ENCODE results near the gene KCNJ14. TPM values are rescaled to one million over a fixed set of nuclear protein-coding genes. Genes with fewer than 3 reads are reported as not detected.

Gene KCNJ14
- total RNA-seq, 4 donors from 2014 or later: 0.56 to 2.2 (median 1.1) TPM

GRCh38 chr19:48499316-48500090 is 44.1 kb downstream of the KCNJ14 start:
- DNase-seq (ENCODE audit: low spot score) (no peak), ATAC-seq (ENCODE audit: low FRiP score) (no peak)
- TF ChIP-seq CTCF (IDR thresholded peaks at IDR 0.05): no peak

GRCh38 chr19:48500830-48501493 is 45.6 kb downstream of the KCNJ14 start:
- no peak for DNase-seq (ENCODE audit: low spot score)
- TF ChIP-seq CTCF (IDR thresholded peaks at IDR 0.05): no peak
- no peak for ATAC-seq (ENCODE audit: low FRiP score)

GRCh38 chr19:48501494-48502349 is 46.3 kb downstream of the KCNJ14 start:
- no peak for TF ChIP-seq CTCF (IDR thresholded peaks at IDR 0.05)
- ATAC-seq (ENCODE audit: low FRiP score) (peak; percentile 61), DNase-seq (ENCODE audit: low spot score) (peak; percentile 42)

GRCh38 chr19:48502350-48503018 is 47.1 kb downstream of the KCNJ14 start:
- no peak for TF ChIP-seq CTCF (IDR thresholded peaks at IDR 0.05)
- DNase-seq (ENCODE audit: low spot score): no peak
- ATAC-seq (ENCODE audit: low FRiP score): peak; percentile 19

- ATAC-seq (ENCODE audit: low FRiP score): no peak
- TF ChIP-seq CTCF (IDR thresholded peaks at IDR 0.05): no peak
- DNase-seq (ENCODE audit: low spot score): no peak
Measured at GRCh38 chr19:48506138-48506733, 50.9 kb downstream of the KCNJ14 start.

GRCh38 chr19:48507911-48508439 is 52.6 kb downstream of the KCNJ14 start:
- no peak for DNase-seq (ENCODE audit: low spot score)
- no peak for ATAC-seq (ENCODE audit: low FRiP score)
- no peak for TF ChIP-seq CTCF (IDR thresholded peaks at IDR 0.05)
